GM23338 (cell line): Measurements from ENCODE around the gene PTH2. TPM values are rescaled to one million over a fixed set of nuclear protein-coding genes. Genes with fewer than 3 reads are reported as not detected.

ENCODE experiments used
- ATAC-seq: fragments of 200-7000 bp; cut with Tn5 transposase; 3 replicates; pipeline ENCODE4 v1.9.1; 2020
- DNase-seq: peaks from one replicate; pipeline ENCODE4 v3.0.0-alpha.2; 2015; ENCODE audit warnings: low spot score
- H2AFZ ChIP-seq: fragments of 200-600 bp; sonication (generic); 2 replicates; pipeline ENCODE4 v1.8.0; 2016; ENCODE audit warnings: antibody characterized with exemption, mild to moderate bottlenecking, moderate library complexity
- H3F3A ChIP-seq: fragments of 200-600 bp; sonication (generic); replicated peaks from 2 replicates; pipeline ENCODE4 v1.8.0; 2017; ENCODE audit warnings: antibody characterized with exemption, mixed run types, low read depth
- H3K27ac ChIP-seq: fragments of 200-600 bp; sonication (generic); 2 replicates; pipeline ENCODE4 v1.6.1; 2016; ENCODE audit warnings: low read depth
- H3K27me3 ChIP-seq: fragments of 200-600 bp; sonication (generic); 2 replicates; pipeline ENCODE4 v1.8.0; 2016; ENCODE audit warnings: mild to moderate bottlenecking, mixed run types, moderate library complexity; ENCODE audit not compliant: insufficient read depth
- H3K36me3 ChIP-seq: fragments of 200-600 bp; sonication (generic); 2 replicates; pipeline ENCODE4 v1.8.0; 2016; ENCODE audit warnings: mild to moderate bottlenecking; ENCODE audit not compliant: insufficient read depth
- H3K4me1 ChIP-seq: fragments of 200-600 bp; sonication (generic); 2 replicates; pipeline ENCODE4 v1.8.0; 2016; ENCODE audit warnings: mild to moderate bottlenecking, moderate library complexity; ENCODE audit not compliant: insufficient read depth
- H3K4me2 ChIP-seq: fragments of 200-600 bp; sonication (generic); 2 replicates; pipeline ENCODE4 v1.7.1; 2017; ENCODE audit warnings: mixed run types
- H3K4me3 ChIP-seq: fragments of 200-600 bp; sonication (generic); 2 replicates; pipeline ENCODE4 v1.6.1; 2016; ENCODE audit warnings: mixed run types
- H3K79me2 ChIP-seq: fragments of 200-600 bp; sonication (generic); replicated peaks from 2 replicates; pipeline ENCODE4 v1.8.0; 2017; ENCODE audit warnings: mild to moderate bottlenecking; ENCODE audit not compliant: insufficient read depth
- H3K9me2 ChIP-seq: fragments of 200-600 bp; sonication (generic); 2 replicates; pipeline ENCODE4 v1.8.0; 2017; ENCODE audit not compliant: insufficient read depth
- H4K20me1 ChIP-seq: fragments of 200-600 bp; sonication (generic); replicated peaks from 2 replicates; pipeline ENCODE4 v1.8.0; 2017; ENCODE audit warnings: mild to moderate bottlenecking; ENCODE audit not compliant: insufficient read depth
- H3K27ac Mint-ChIP-seq: 2 replicates; pipeline ENCODE4 v1.8.0; 2020; ENCODE audit warnings: inconsistent platforms, mild to moderate bottlenecking, moderate library complexity, mixed read lengths
- H3K27me3 Mint-ChIP-seq: 3 replicates; pipeline ENCODE4 v1.8.0; 2022; ENCODE audit warnings: low read depth, mild to moderate bottlenecking, moderate library complexity, mixed read lengths, inconsistent platforms; ENCODE audit not compliant: insufficient read depth, poor library complexity
- H3K36me3 Mint-ChIP-seq: 3 replicates; pipeline ENCODE4 v1.8.0; 2021; ENCODE audit warnings: low read depth, mild to moderate bottlenecking, inconsistent platforms, moderate library complexity, mixed read lengths
- H3K4me1 Mint-ChIP-seq: 3 replicates; pipeline ENCODE4 v1.8.0; 2020; ENCODE audit warnings: mild to moderate bottlenecking, inconsistent platforms, mixed read lengths
- H3K4me3 Mint-ChIP-seq: 3 replicates; pipeline ENCODE4 v1.8.0; 2021; ENCODE audit warnings: moderate library complexity, mild to moderate bottlenecking, inconsistent platforms, mixed read lengths
- H3K9me3 Mint-ChIP-seq: 3 replicates; pipeline ENCODE4 v1.8.0; 2020; ENCODE audit warnings: moderate library complexity, mild to moderate bottlenecking, inconsistent platforms, mixed read lengths
- CREB1 ChIP-seq: fragments of 250-450 bp; sonication (Bioruptor Pico); IDR thresholded peaks from 2 replicates; pipeline ENCODE4 v1.5.0; 2020; ENCODE audit warnings: low read depth, mild to moderate bottlenecking, moderate library complexity
- CTCF ChIP-seq, 2 experiments: fragments of 200-600 bp in 1 of 2; sonication (generic) in 1 of 2; conservative IDR thresholded peaks; 2 replicates each; pipeline versions ENCODE4 v1.5.1 to v1.6.1; 2016 to 2017; ENCODE audit warnings: antibody characterized with exemption in 2 of 2, low read depth in 2 of 2, mild to moderate bottlenecking in 2 of 2, moderate library complexity in 1 of 2
- ETS1 ChIP-seq: IDR thresholded peaks from 2 replicates; pipeline ENCODE4 v1.6.1; 2016; ENCODE audit warnings: antibody characterized with exemption
- EZH2 ChIP-seq: fragments of 200-600 bp; sonication (generic); IDR thresholded peaks from one replicate; pipeline ENCODE4 v1.8.0; 2017; ENCODE audit warnings: antibody characterized with exemption, mild to moderate bottlenecking, low read depth; ENCODE audit not compliant: unreplicated experiment
- EZH2phosphoT487 ChIP-seq: fragments of 200-600 bp; sonication (generic); IDR thresholded peaks from one replicate; pipeline ENCODE4 v1.8.1; 2018; ENCODE audit warnings: antibody characterized with exemption; ENCODE audit not compliant: unreplicated experiment
- JUNB ChIP-seq: IDR thresholded peaks from one replicate; pipeline ENCODE4 v1.6.1; 2016; ENCODE audit warnings: antibody characterized with exemption; ENCODE audit not compliant: unreplicated experiment
- NANOG ChIP-seq: IDR thresholded peaks from 2 replicates; pipeline ENCODE4 v1.6.1; 2016; ENCODE audit warnings: antibody characterized with exemption, borderline replicate concordance
- POLR2AphosphoS5 ChIP-seq: IDR thresholded peaks from 2 replicates; pipeline ENCODE4 v1.6.1; 2016; ENCODE audit warnings: antibody characterized with exemption, low read depth
- REST ChIP-seq: IDR thresholded peaks from one replicate; pipeline ENCODE4 v1.6.1; 2018; ENCODE audit warnings: antibody characterized with exemption; ENCODE audit not compliant: unreplicated experiment
- STAT1 ChIP-seq: IDR thresholded peaks from one replicate; pipeline ENCODE4 v1.6.1; 2016; ENCODE audit warnings: antibody characterized with exemption; ENCODE audit not compliant: unreplicated experiment
- ZNF114 ChIP-seq: fragments of 250-450 bp; sonication (Bioruptor Pico); IDR thresholded peaks from 2 replicates; pipeline ENCODE4 v1.5.0; 2020; ENCODE audit warnings: mild to moderate bottlenecking, moderate library complexity
- ZNF331 ChIP-seq: fragments of 250-450 bp; sonication (Bioruptor Pico); IDR thresholded peaks from 2 replicates; pipeline ENCODE4 v1.5.0; 2020; ENCODE audit warnings: low read depth, mild to moderate bottlenecking, moderate library complexity
- polyA plus RNA-seq: library from polyadenylated mRNA; unstranded; fragments of >200 nt; fragmentation: Nextera tagmentation; extraction: Ambion mirVana; gene quantifications from 2 replicates; pipeline ENCODE4 v1.2.1, GENCODE V29; 2016
- total RNA-seq: library from RNA; depleted of rRNA; stranded (reverse); fragments of >200 nt; shearing (Covaris generic); gene quantifications from 2 replicates; pipeline ENCODE4 v1.2.3, GENCODE V29; 2014

The PTH2 gene
- total and polyA plus RNA-seq, 2 experiments from 2014 or later = 1.6 TPM; not detected in 1

GRCh38 chr19:49390131-49390928 is 32.9 kb downstream of the PTH2 start (continued):
- no peak for TF ChIP-seq JUNB
- TF ChIP-seq STAT1 = no peak
- TF ChIP-seq ETS1 = no peak
- no peak for TF ChIP-seq EZH2phosphoT487
- TF ChIP-seq EZH2 = no peak
- no peak for TF ChIP-seq REST
- no peak for TF ChIP-seq CREB1
- no peak for TF ChIP-seq POLR2AphosphoS5
- no peak for TF ChIP-seq NANOG
- TF ChIP-seq CTCF (conservative IDR thresholded peaks at IDR 0.05; ENCODE audit: low read depth in 2 of 2) = no peak
- no peak for TF ChIP-seq ZNF331 (CRISPR knock-in tag)

- Histone ChIP-seq H2AFZ (no peak overlapping the region; the same call in 1 of the 2 replicates), H3K79me2 (no peaks in the 10 kb centered on the region), H3K9me2 (no peaks in the 10 kb centered on the region), H3K4me3 (no peak overlapping the region), H3K27ac (no peak overlapping the region), H3K4me1 (no peaks in the 10 kb centered on the region), H4K20me1 (no peaks in the 10 kb centered on the region), H3K27me3 (no peaks in the 10 kb centered on the region), H3K36me3 (no peaks in the 10 kb centered on the region), H3F3A (0 out of 2 replicates have a peak, but pooled peaks cover 3% of the 10 kb centered on the region), H3K4me2 (no peak overlapping the region)
- ATAC-seq (no peak), DNase-seq (no peak)
- H3K9me3 Mint-ChIP-seq = 0 out of 3 replicates have a peak, but pooled peaks cover 2% of the 10 kb centered on the region
- no peaks in the 10 kb centered on the region; the same call in 2 of the 3 replicates for H3K36me3 Mint-ChIP-seq
- no peak overlapping the region for H3K4me3 Mint-ChIP-seq
- peaks cover 9% of the 10 kb centered on the region for H3K4me1 Mint-ChIP-seq
- H3K27ac Mint-ChIP-seq = no peak overlapping the region
- H3K27me3 Mint-ChIP-seq = peaks cover 19% of the 10 kb centered on the region
- no peak for TF ChIP-seq POLR2AphosphoS5
- TF ChIP-seq STAT1 = no peak
- no peak for TF ChIP-seq ZNF331 (CRISPR knock-in tag)
- no peak for TF ChIP-seq JUNB
- no peak for TF ChIP-seq EZH2phosphoT487
- no peak for TF ChIP-seq REST
- no peak for TF ChIP-seq EZH2
- no peak for TF ChIP-seq CTCF (conservative IDR thresholded peaks at IDR 0.05; ENCODE audit: low read depth in 2 of 2)
- TF ChIP-seq ZNF114 (CRISPR knock-in tag) = no peak
- TF ChIP-seq NANOG = no peak
Observed at GRCh38 chr19:49389406-49389805, 33.8 kb downstream of the PTH2 start.
